WERI-Rb-1 (cell line): ENCODE measurements around the gene STYXL2.

Experiments
- DNase-seq: peaks from one replicate; pipeline ENCODE4 v3.0.0-alpha.2; 2020
- H3K27ac ChIP-seq: fragments of 250-450 bp; sonication (Bioruptor Pico); 2 replicates; pipeline ENCODE4 v1.5.1; 2020; ENCODE audit warnings: mild to moderate bottlenecking, moderate library complexity
- H3K27me3 ChIP-seq: fragments of 250-450 bp; sonication (Bioruptor Pico); 2 replicates; pipeline ENCODE4 v1.5.1; 2021; ENCODE audit warnings: mild to moderate bottlenecking, low read depth, moderate library complexity; ENCODE audit not compliant: insufficient read depth, severe bottlenecking
- H3K36me3 ChIP-seq: fragments of 250-450 bp; sonication (Bioruptor Pico); 2 replicates; pipeline ENCODE4 v1.5.1; 2020; ENCODE audit warnings: mild to moderate bottlenecking, moderate library complexity
- H3K4me3 ChIP-seq: 2 replicates; pipeline ENCODE4 v1.5.1; 2011; ENCODE audit warnings: low read depth, mild to moderate bottlenecking, control low read depth, low read length
- H3K9me3 ChIP-seq: fragments of 250-450 bp; sonication (Bioruptor Pico); 2 replicates; pipeline ENCODE4 v1.5.1; 2021; ENCODE audit warnings: mild to moderate bottlenecking, moderate library complexity; ENCODE audit not compliant: severe bottlenecking
- TF ChIP-seq, protein P1 (sequence below): IDR thresholded peaks from 2 replicates; pipeline ENCODE4 v1.5.1; 2011; ENCODE audit warnings: low read depth, mild to moderate bottlenecking, control low read depth, inconsistent platforms, low read length

STYXL2 gene

DNA sequence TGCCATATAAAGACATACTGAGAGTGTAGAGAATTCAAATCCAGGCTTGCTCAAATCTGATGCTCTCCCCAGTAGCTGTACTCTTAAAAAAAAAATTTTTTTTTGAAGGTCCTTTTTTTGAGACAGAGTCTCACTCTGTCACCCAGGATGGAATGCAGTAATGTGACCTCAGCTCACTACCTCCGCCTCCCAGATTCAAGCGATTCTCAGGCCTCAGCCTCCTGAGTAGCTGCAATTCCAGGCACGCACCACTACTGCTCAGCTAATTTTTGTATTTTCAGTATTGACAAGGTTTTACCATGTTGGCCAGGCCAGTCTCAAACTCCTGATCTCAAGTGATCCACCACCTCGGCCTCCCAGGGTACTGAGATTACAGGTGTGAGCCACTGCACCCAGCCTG, 28.7 kb downstream of the STYXL2 start:
- no peaks in the 10 kb centered on the region for H3K36me3 ChIP-seq
- H3K27ac ChIP-seq, result no peak overlapping the region
- H3K27me3 ChIP-seq, result no peaks in the 10 kb centered on the region
- TF ChIP-seq, protein P1, sequence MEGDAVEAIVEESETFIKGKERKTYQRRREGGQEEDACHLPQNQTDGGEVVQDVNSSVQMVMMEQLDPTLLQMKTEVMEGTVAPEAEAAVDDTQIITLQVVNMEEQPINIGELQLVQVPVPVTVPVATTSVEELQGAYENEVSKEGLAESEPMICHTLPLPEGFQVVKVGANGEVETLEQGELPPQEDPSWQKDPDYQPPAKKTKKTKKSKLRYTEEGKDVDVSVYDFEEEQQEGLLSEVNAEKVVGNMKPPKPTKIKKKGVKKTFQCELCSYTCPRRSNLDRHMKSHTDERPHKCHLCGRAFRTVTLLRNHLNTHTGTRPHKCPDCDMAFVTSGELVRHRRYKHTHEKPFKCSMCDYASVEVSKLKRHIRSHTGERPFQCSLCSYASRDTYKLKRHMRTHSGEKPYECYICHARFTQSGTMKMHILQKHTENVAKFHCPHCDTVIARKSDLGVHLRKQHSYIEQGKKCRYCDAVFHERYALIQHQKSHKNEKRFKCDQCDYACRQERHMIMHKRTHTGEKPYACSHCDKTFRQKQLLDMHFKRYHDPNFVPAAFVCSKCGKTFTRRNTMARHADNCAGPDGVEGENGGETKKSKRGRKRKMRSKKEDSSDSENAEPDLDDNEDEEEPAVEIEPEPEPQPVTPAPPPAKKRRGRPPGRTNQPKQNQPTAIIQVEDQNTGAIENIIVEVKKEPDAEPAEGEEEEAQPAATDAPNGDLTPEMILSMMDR, result no peak
- no peaks in the 10 kb centered on the region for H3K9me3 ChIP-seq
- no peak overlapping the region for H3K4me3 ChIP-seq
- no peak for DNase-seq

DNA sequence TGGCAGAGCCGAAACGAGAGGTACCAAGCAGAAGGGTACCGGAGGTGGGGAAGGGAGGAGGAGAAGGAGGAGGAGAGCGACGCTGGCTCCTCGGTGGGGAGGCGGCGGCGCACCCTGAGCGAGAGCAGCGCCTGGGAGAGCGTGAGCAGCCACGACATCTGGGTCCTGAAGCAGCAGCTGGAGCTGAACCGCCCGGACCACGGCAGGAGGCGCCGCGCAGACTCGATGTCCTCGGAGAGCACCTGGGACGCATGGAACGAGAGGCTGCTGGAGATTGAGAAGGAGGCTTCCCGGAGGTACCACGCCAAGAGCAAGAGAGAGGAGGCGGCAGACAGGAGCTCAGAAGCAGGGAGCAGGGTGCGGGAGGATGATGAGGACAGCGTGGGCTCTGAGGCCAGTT, 32.4 kb downstream of the STYXL2 start:
- Histone ChIP-seq H3K27me3 (no peaks in the 10 kb centered on the region), H3K27ac (no peak overlapping the region), H3K4me3 (no peak overlapping the region), H3K9me3 (no peaks in the 10 kb centered on the region), H3K36me3 (no peaks in the 10 kb centered on the region)
- TF ChIP-seq, protein P1, result no peak
- DNase-seq, result no peak

DNA sequence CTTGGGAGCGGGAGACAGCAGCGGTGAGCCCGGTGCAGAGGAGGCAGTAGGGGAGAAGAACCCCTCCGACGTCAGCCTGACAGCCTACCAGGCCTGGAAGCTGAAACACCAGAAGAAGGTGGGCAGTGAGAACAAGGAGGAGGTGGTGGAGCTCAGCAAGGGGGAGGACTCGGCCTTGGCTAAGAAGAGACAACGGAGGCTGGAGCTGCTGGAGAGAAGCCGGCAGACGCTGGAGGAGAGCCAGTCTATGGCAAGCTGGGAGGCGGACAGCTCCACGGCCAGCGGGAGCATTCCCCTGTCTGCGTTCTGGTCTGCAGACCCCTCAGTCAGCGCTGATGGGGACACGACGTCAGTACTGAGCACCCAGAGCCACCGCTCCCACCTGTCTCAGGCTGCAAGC, 32.9 kb downstream of the STYXL2 start:
- H3K27me3 ChIP-seq, result no peaks in the 10 kb centered on the region
- H3K4me3 ChIP-seq, result no peak overlapping the region
- no peak for DNase-seq
- H3K9me3 ChIP-seq, result no peaks in the 10 kb centered on the region
- TF ChIP-seq, protein P1, result no peak
- no peaks in the 10 kb centered on the region for H3K36me3 ChIP-seq
- H3K27ac ChIP-seq, result no peak overlapping the region

DNA sequence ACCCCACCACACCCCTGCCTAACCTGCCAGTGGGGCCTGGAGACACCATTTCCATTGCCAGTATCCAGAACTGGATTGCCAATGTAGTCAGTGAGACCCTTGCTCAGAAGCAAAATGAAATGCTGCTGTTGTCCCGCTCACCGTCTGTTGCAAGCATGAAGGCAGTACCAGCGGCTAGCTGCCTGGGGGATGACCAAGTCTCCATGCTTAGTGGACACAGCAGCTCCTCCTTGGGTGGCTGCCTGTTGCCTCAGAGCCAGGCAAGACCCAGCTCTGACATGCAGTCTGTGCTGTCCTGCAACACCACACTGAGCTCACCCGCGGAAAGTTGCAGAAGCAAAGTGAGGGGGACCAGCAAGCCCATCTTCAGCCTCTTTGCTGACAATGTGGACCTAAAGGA, 33.4 kb downstream of the STYXL2 start:
- no peak overlapping the region for H3K27ac ChIP-seq
- TF ChIP-seq, protein P1, result no peak
- no peak overlapping the region for H3K4me3 ChIP-seq
- H3K27me3 ChIP-seq, result no peaks in the 10 kb centered on the region
- H3K36me3 ChIP-seq, result no peaks in the 10 kb centered on the region
- no peaks in the 10 kb centered on the region for H3K9me3 ChIP-seq
- DNase-seq, result no peak

DNA sequence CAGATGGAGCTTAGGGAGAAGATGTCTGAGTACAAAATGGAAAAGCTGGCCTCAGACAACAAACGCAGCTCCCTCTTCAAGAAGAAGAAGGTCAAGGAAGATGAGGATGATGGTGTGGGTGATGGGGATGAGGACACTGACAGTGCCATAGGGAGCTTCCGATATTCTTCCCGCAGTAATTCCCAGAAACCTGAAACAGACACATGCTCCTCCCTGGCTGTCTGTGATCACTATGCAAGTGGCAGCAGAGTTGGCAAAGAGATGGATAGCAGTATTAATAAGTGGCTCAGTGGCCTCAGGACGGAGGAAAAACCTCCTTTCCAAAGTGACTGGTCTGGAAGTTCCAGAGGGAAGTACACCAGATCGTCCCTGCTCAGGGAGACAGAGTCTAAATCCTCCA, 33.8 kb downstream of the STYXL2 start:
- no peak for DNase-seq
- Histone ChIP-seq H3K27ac (no peak overlapping the region), H3K27me3 (no peaks in the 10 kb centered on the region), H3K4me3 (no peak overlapping the region), H3K36me3 (no peaks in the 10 kb centered on the region), H3K9me3 (no peaks in the 10 kb centered on the region)
- TF ChIP-seq, protein P1, result no peak

DNA sequence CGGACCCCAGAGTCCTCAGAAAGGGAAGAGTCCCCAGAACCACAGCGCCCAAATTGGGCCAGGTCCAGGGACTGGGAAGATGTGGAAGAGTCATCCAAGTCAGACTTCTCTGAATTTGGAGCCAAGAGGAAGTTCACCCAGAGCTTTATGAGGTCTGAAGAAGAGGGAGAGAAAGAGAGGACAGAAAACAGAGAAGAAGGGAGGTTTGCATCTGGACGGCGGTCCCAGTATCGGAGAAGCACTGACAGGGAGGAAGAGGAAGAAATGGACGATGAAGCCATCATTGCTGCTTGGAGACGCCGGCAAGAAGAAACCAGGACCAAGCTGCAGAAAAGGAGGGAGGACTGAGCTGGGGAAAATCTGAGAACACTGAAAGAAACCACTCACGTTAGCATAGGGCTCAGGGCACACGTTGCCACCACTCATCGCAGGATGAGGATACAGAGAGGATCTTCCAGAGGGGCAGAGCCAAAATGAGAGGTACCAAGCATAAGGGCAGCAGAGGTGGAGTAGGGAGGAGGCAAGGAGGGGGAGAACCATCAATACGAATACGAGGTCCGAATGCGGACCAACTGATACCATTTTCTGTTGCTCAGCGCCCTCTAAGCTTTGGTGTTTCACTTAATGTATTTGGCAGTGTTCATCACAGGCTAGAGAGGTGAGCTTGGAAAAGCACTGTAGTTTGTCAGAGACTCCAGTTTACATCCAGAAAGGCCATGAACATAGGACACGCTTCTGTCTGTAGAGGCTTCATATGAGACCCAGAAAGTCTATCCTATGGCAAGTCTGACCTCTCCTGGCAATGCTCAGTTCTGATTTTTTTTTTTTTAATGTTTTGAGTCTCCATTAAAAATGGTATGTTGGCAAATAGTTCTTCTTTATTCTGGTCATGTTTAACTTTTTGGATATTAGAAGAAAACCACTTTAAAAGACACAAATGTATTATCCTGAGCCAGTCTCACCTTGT, 34.7 kb downstream of the STYXL2 start:
- Histone ChIP-seq H3K36me3 (no peaks in the 10 kb centered on the region), H3K27ac (no peak overlapping the region), H3K4me3 (no peak overlapping the region), H3K27me3 (no peaks in the 10 kb centered on the region), H3K9me3 (no peaks in the 10 kb centered on the region)
- TF ChIP-seq, protein P1, result no peak
- DNase-seq, result no peak
